Transverse colon (tissue), 3 donors: ENCODE data around the gene TNNT2.

ENCODE experiments used
- CTCF ChIP-seq, 5 experiments: fragments of 200-600 bp in 3 of 5; fragments of 450-650 bp in 2 of 5; sonication (generic) in 3 of 5; IDR thresholded peaks; 1 replicate in 2 of 5; 2 replicates in 3 of 5; pipeline ENCODE4 v1.5.1; 2016 to 2017; ENCODE audit warnings: antibody characterized with exemption in 5 of 5, inconsistent platforms in 3 of 5, mild to moderate bottlenecking in 2 of 5, moderate library complexity in 1 of 5
- EP300 ChIP-seq: sonication (generic); formaldehyde crosslinking; IDR thresholded peaks from one replicate; pipeline ENCODE4 v1.6.1; 2017; ENCODE audit warnings: antibody characterized with exemption, low read depth
- POLR2A ChIP-seq: fragments of 450-650 bp; IDR thresholded peaks from one replicate; pipeline ENCODE4 v1.6.1; 2016; ENCODE audit warnings: antibody characterized with exemption, mild to moderate bottlenecking, moderate library complexity

- TF ChIP-seq CTCF (IDR thresholded peaks at IDR 0.05) (no peak), POLR2A (no peak), EP300 (no peak)
Measured at GRCh38 chr1:201389051-201389450, 11.6 kb upstream of the TNNT2 start.
